ENCODE results near the gene PNMA6E. TPM values are rescaled to one million over a fixed set of nuclear protein-coding genes. Genes with fewer than 3 reads are reported as not detected.

Gene PNMA6E
- total RNA-seq, 1 experiment from 2014 or later = not detected

DNA sequence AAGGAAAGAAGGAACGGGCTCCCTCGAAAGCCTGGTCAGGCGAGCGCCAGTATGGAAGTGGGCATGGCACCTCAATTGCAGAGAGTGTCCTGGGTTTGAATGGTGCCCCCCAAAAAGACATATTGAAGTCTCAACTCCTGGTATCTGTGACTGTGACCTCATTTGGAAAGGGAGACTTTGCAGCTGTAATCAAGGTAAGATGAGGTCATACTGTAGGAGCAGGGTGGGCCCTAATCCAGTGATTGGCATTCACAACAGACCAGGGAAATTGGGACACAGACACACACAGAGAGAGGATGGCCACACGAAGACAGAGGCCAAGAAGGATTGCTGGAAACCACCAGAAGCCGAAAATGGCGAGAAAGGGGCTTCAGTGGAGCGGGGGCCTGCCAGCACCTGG lies 16.5 kb upstream of the PNMA6E start:
- no peaks in the 10 kb centered on the region for H3K36me3 ChIP-seq (ENCODE audit: control insufficient read depth, insufficient read depth, low read length)
- CTCF ChIA-PET = no interaction called here
- Mint-ChIP-seq H3K9me3 (ENCODE audit: unreplicated experiment) (no peaks in the 10 kb centered on the region), H3K4me3 (ENCODE audit: unreplicated experiment) (no peak overlapping the region), H3K36me3 (ENCODE audit: insufficient read depth, unreplicated experiment) (no peaks in the 10 kb centered on the region), H3K27me3 (ENCODE audit: insufficient read depth, unreplicated experiment) (peaks cover 10% of the 10 kb centered on the region), H3K4me1 (ENCODE audit: low read depth, unreplicated experiment) (no peaks in the 10 kb centered on the region), H3K27ac (ENCODE audit: unreplicated experiment) (no peak overlapping the region)
- DNase-seq = no peak
- no peaks in the 10 kb centered on the region for H3K4me1 ChIP-seq
- no TSS peak for BruUV-seq (replicated peaks)
- TF ChIP-seq, protein P1, sequence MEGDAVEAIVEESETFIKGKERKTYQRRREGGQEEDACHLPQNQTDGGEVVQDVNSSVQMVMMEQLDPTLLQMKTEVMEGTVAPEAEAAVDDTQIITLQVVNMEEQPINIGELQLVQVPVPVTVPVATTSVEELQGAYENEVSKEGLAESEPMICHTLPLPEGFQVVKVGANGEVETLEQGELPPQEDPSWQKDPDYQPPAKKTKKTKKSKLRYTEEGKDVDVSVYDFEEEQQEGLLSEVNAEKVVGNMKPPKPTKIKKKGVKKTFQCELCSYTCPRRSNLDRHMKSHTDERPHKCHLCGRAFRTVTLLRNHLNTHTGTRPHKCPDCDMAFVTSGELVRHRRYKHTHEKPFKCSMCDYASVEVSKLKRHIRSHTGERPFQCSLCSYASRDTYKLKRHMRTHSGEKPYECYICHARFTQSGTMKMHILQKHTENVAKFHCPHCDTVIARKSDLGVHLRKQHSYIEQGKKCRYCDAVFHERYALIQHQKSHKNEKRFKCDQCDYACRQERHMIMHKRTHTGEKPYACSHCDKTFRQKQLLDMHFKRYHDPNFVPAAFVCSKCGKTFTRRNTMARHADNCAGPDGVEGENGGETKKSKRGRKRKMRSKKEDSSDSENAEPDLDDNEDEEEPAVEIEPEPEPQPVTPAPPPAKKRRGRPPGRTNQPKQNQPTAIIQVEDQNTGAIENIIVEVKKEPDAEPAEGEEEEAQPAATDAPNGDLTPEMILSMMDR (IDR thresholded peaks at IDR 0.05; ENCODE audit: insufficient read depth in 1 of 2, low read depth in 1 of 2, low read length in 1 of 2, severe bottlenecking in 1 of 2, unreplicated experiment in 1 of 2) = no peak
- no peaks in the 10 kb centered on the region for H3K9me3 ChIP-seq
- no peaks in the 10 kb centered on the region for H3K27me3 ChIP-seq (replicated peaks; ENCODE audit: control insufficient read depth, insufficient read depth, low read length)
- POLR2A ChIA-PET = no interaction called here
- intact Hi-C loops (cut with micrococcal nuclease; ENCODE audit: unreplicated experiment) = no loop called here
- no peak overlapping the region for H3K4me3 ChIP-seq (ENCODE audit: low read depth, low read length)

DNA sequence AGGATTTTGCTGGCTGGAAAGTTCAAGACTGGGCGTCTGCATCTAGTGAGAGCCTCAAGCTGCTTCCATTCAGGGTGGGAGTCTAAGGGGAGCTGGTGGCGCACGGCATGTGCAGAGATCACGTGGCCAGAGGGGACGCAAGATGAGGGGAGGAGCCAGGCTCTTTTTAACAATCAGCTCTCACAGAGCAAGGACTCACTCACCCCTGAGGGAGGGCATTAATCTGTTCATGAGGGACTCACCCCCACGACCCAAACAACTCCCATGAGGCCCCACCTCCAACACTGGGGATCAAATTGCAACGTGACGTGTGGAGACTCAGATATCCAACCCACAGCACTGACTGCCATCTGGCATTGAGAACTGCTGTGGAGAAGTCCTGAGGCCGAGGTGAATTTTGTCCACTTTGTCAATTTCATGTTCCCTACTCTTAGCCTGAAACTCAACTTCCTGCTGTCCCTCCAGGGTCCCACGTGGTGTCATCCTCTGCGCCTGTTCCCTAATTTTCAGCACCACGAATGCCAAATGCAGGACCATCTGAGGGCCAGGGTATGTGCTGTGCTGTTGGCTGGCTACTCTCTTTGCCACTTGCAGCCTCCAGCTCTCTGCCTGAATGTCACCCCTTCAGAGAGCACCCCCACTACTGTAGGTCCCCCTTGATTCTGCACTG lies 15.8 kb upstream of the PNMA6E start:
- Histone ChIP-seq H3K27me3 (replicated peaks; ENCODE audit: control insufficient read depth, insufficient read depth, low read length) (no peaks in the 10 kb centered on the region), H3K9me3 (no peaks in the 10 kb centered on the region), H3K36me3 (ENCODE audit: control insufficient read depth, insufficient read depth, low read length) (no peaks in the 10 kb centered on the region), H3K4me1 (no peaks in the 10 kb centered on the region), H3K4me3 (ENCODE audit: low read depth, low read length) (no peak overlapping the region)
- no peak overlapping the region for H3K27ac Mint-ChIP-seq (ENCODE audit: unreplicated experiment)
- DNase-seq = no peak
- H3K36me3 Mint-ChIP-seq (ENCODE audit: insufficient read depth, unreplicated experiment) = no peaks in the 10 kb centered on the region
- BruUV-seq (replicated peaks) = no TSS peak
- H3K4me3 Mint-ChIP-seq (ENCODE audit: unreplicated experiment) = no peak overlapping the region
- no peaks in the 10 kb centered on the region for H3K9me3 Mint-ChIP-seq (ENCODE audit: unreplicated experiment)
- peaks cover 10% of the 10 kb centered on the region for H3K27me3 Mint-ChIP-seq (ENCODE audit: insufficient read depth, unreplicated experiment)
- TF ChIP-seq, protein P1 (IDR thresholded peaks at IDR 0.05; ENCODE audit: insufficient read depth in 1 of 2, low read depth in 1 of 2, low read length in 1 of 2, severe bottlenecking in 1 of 2, unreplicated experiment in 1 of 2) = no peak
- POLR2A ChIA-PET = no interaction called here
- intact Hi-C loops (cut with micrococcal nuclease; ENCODE audit: unreplicated experiment) = no loop called here
- CTCF ChIA-PET = no interaction called here
- H3K4me1 Mint-ChIP-seq (ENCODE audit: low read depth, unreplicated experiment) = no peaks in the 10 kb centered on the region

DNA sequence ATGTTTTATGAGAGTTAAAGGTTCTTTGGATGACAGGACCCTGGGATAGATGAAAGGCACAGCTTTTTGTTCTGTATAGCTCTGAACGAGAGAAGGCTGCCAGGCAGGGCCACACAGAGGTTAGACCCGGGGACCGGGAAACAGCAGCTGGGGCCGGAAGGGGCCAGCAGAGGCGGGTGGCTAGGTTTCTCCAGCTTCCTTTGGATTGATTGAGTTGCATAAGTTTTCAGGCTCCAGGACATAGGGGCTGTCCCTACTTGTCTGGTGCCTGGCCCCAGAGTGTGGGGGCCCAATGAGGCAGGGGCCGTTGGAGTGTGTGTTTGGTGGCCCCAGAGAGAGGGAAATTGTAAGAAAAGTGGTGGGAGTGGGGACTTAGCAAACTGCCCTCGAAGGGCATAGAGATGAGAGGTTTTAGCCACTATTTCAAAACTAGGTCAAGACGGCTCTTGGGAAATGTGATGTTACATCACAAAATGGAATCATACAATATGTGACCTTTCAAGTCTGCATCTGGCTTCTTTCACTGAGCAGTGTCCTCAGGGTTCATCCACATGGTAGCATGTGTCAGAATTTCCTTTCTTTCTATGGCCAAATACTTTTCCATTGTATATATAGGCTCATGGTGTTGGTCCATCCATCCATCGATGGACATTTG lies 13.8 kb upstream of the PNMA6E start:
- H3K27me3 ChIP-seq (replicated peaks; ENCODE audit: control insufficient read depth, insufficient read depth, low read length) = no peaks in the 10 kb centered on the region
- Mint-ChIP-seq H3K4me1 (ENCODE audit: low read depth, unreplicated experiment) (no peaks in the 10 kb centered on the region), H3K4me3 (ENCODE audit: unreplicated experiment) (no peak overlapping the region), H3K27me3 (ENCODE audit: insufficient read depth, unreplicated experiment) (peaks cover 14% of the 10 kb centered on the region), H3K27ac (ENCODE audit: unreplicated experiment) (no peak overlapping the region), H3K36me3 (ENCODE audit: insufficient read depth, unreplicated experiment) (no peaks in the 10 kb centered on the region), H3K9me3 (ENCODE audit: unreplicated experiment) (no peaks in the 10 kb centered on the region)
- no peaks in the 10 kb centered on the region for H3K36me3 ChIP-seq (ENCODE audit: control insufficient read depth, insufficient read depth, low read length)
- BruUV-seq (replicated peaks) = no TSS peak
- TF ChIP-seq, protein P1 (IDR thresholded peaks at IDR 0.05; ENCODE audit: insufficient read depth in 1 of 2, low read depth in 1 of 2, low read length in 1 of 2, severe bottlenecking in 1 of 2, unreplicated experiment in 1 of 2) = no peak
- DNase-seq = no peak
- no peak overlapping the region for H3K4me3 ChIP-seq (ENCODE audit: low read depth, low read length)
- H3K4me1 ChIP-seq = no peaks in the 10 kb centered on the region
- ChIA-PET CTCF (no interaction called here), POLR2A (no interaction called here)
- H3K9me3 ChIP-seq = no peaks in the 10 kb centered on the region
- intact Hi-C loops (cut with micrococcal nuclease; ENCODE audit: unreplicated experiment) = no loop called here

Measured in Caco-2 (cell line).